ENCODE data around the gene TLX3.

DNA sequence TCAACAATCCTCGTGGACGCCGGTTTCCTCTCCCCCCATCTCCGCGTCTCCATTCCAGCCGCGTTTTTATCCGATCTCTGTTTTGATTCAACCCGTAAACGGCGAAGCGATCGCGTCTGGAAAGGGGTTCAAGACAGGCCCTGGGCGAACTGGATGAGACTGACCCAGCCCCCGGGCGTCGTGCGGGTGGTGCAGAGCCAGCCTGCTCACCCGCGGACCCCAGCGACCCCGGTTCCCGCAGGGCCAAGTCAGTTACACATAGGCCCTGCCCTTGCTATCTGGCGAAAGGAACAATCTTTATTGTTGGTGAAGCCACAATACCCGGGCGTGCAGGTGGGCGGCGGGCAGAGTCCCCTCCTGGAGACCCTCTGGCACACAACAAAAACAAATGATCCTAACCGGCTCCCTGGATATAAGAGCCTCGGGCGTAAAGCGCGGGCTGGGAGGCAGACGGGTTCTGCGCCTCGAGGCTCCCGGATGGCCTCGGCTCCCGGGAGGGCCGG, 1.8 kb downstream of the TLX3 start:
- TF ChIP-seq, protein P1, sequence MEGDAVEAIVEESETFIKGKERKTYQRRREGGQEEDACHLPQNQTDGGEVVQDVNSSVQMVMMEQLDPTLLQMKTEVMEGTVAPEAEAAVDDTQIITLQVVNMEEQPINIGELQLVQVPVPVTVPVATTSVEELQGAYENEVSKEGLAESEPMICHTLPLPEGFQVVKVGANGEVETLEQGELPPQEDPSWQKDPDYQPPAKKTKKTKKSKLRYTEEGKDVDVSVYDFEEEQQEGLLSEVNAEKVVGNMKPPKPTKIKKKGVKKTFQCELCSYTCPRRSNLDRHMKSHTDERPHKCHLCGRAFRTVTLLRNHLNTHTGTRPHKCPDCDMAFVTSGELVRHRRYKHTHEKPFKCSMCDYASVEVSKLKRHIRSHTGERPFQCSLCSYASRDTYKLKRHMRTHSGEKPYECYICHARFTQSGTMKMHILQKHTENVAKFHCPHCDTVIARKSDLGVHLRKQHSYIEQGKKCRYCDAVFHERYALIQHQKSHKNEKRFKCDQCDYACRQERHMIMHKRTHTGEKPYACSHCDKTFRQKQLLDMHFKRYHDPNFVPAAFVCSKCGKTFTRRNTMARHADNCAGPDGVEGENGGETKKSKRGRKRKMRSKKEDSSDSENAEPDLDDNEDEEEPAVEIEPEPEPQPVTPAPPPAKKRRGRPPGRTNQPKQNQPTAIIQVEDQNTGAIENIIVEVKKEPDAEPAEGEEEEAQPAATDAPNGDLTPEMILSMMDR (IDR thresholded peaks at IDR 0.05): no peak
- TF ChIP-seq POLR2A (IDR thresholded peaks at IDR 0.05): no peak
